Peyer's patch (tissue), 4 donors: ENCODE results near the gene NUDT9.

Experiments
- CTCF ChIP-seq, 6 experiments: fragments of 450-650 bp in 4 of 6; fragments of 200-600 bp in 2 of 6; sonication (generic) in 1 of 6; IDR thresholded peaks; one replicate each; pipeline ENCODE4 v1.5.1; 2017 to 2019; ENCODE audit warnings: antibody characterized with exemption in 6 of 6, mild to moderate bottlenecking in 3 of 6, moderate library complexity in 1 of 6
- POLR2A ChIP-seq, 2 donors: fragments of 450-650 bp; IDR thresholded peaks; one replicate each; pipeline ENCODE4 v1.5.1; 2017; ENCODE audit warnings: antibody characterized with exemption in 2 of 2, mild to moderate bottlenecking in 2 of 2, moderate library complexity in 2 of 2

- TF ChIP-seq CTCF (IDR thresholded peaks at IDR 0.05) = no peak
- TF ChIP-seq POLR2A (IDR thresholded peaks at IDR 0.05) = no peak
These were observed 5.4 kb upstream of the NUDT9 start for GRCh38 chr4:87416965-87417364.
